ENCODE measurements around the gene SNAP47.
A peak's percentile ranks its signal among the peaks of the same experiment; 100 is the strongest.

The SNAP47 gene

DNA sequence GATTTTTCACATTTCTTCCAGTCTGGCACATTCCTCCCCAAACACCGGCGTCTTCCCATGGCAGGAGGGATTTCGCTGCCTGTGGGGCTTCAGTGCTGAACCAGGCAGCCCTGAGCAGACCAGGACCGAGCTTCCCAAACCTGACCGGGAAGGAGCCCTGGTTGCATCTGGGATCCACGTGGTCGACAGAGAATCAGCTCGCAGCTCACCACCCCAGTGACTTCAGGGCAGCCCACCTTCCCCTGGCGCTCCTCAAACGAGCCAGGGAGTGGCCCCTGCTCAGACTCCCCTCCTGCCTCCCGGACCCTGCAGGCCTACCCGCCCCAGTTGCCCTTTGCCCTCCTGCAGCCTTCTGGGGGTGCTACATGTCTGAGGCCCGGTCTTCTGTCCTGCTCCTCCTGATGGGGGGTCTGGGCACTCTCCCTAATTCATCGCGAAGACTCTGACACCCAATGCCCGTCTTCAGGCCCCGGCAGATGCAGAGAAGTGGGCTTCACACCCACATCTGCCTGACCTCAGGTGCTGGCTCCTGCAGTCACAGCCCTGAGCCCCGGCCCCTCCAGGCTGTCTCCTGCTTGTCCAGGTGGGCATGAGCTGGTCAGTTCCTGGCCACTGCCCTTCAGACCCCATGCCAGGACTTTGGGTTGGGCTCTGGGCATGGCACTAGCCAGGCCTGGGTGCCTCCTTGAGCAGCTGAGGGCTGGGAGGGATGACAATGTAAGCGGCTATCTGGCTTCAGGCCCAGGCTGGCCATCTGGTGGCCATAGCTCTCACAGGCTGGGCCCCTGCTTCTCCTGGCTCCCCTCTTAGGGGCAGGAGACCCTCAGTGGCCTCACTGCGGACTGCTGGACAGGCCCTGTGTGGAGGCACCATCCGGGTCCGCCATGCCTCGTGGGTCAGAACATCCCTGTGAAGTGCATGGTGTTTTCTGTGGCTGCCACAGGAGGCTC lies 54.1 kb downstream of the SNAP47 start:
- Histone ChIP-seq H3K4me1 (ENCODE audit: control insufficient read depth in 2 of 2, insufficient read depth in 1 of 2, low read depth in 1 of 2, low read length in 2 of 2) (peaks cover 19 to 25% of the 10 kb centered on the region in 2 donors), H4K91ac (ENCODE audit: low read depth, low read length, poor library complexity) (no peak overlapping the region), H3K23ac (ENCODE audit: low read depth, low read length, poor library complexity) (peak overlapping the region; percentile 26), H3K14ac (ENCODE audit: low read length) (no peak overlapping the region), H3K18ac (ENCODE audit: low read length) (peak overlapping the region; percentile 72), H2AK5ac (ENCODE audit: low read depth, low read length) (peak overlapping the region; percentile 2), H3K27me3 (ENCODE audit: control insufficient read depth in 3 of 3, insufficient read depth in 3 of 3, low read depth in 1 of 3, low read length in 3 of 3) (peaks cover 5 to 61% (median 37%) of the 10 kb centered on the region in 3 experiments), H3K4me3 (ENCODE audit: low read length in 2 of 2) (no peak overlapping the region), H3K79me1 (ENCODE audit: low read depth, low read length) (no peaks in the 10 kb centered on the region), H3K36me3 (replicated peaks in 1 of 2; ENCODE audit: control insufficient read depth in 2 of 2, insufficient read depth in 2 of 2, low read length in 2 of 2) (no peaks in the 10 kb centered on the region), H3K9ac (ENCODE audit: low read depth, low read length, poor library complexity) (peak overlapping the region; percentile 51), H2BK5ac (ENCODE audit: low read length) (peak overlapping the region; percentile 6), H4K8ac (ENCODE audit: low read depth, low read length) (no peak overlapping the region), H3K4ac (ENCODE audit: low read length) (no peak overlapping the region), H2AFZ (ENCODE audit: low read length) (peak overlapping the region; percentile 89), H3K9me3 (replicated peaks in 1 of 2; ENCODE audit: control insufficient read depth in 2 of 2, insufficient read depth in 1 of 2, low read depth in 1 of 2, low read length in 2 of 2) (no peaks in the 10 kb centered on the region), H2BK12ac (ENCODE audit: low read length) (peak overlapping the region; percentile 52), H3K4me2 (ENCODE audit: insufficient read depth, low read length, poor library complexity, severe bottlenecking) (peak overlapping the region; percentile 92), H2BK15ac (ENCODE audit: low read length) (peak overlapping the region; percentile 86), H3K27ac (replicated peaks; ENCODE audit: low read length) (no peak overlapping the region), H2BK120ac (ENCODE audit: low read depth, low read length) (peak overlapping the region; percentile 10)
- no peak for DNase-seq (ENCODE audit: low spot score)
- no CpG with 5 or more reads among the region's 23 CpGs for whole genome bisulfite sequencing, 2 donors (ENCODE audit: extremely low coverage in 2 of 2, insufficient read length in 2 of 2, insufficient replicate concordance in 1 of 2)

DNA sequence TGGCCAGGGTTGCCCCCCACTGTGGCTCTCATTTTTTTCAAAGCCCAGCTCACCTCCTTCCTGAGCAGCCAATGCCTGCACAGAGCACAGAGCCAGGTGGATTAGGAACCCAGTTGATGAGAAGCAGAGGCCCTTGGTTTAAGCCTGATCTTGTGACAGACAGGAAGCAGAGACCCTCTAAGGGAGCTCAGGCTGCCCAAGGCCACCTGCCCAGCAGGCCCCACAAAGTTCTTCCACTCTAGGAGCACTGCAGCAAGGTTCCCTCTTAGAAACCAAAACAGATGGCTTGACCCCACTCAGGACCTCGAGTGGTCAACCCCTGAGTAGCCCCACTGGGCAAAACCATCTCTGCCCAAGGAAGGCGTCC lies 54.8 kb downstream of the SNAP47 start:
- H3K4me3 ChIP-seq (ENCODE audit: low read length in 2 of 2), result no peak overlapping the region
- H3K27me3 ChIP-seq (ENCODE audit: control insufficient read depth in 3 of 3, insufficient read depth in 3 of 3, low read depth in 1 of 3, low read length in 3 of 3), result peaks cover 5 to 61% (median 37%) of the 10 kb centered on the region in 3 experiments
- H3K4ac ChIP-seq (ENCODE audit: low read length), result no peak overlapping the region
- H4K8ac ChIP-seq (ENCODE audit: low read depth, low read length), result no peak overlapping the region
- no peak overlapping the region for H4K91ac ChIP-seq (ENCODE audit: low read depth, low read length, poor library complexity)
- no peak overlapping the region for H3K14ac ChIP-seq (ENCODE audit: low read length)
- no peak overlapping the region for H3K27ac ChIP-seq (replicated peaks; ENCODE audit: low read length)
- no peak for DNase-seq (ENCODE audit: low spot score)
- peak overlapping the region; percentile 52 for H2BK12ac ChIP-seq (ENCODE audit: low read length)
- H2AFZ ChIP-seq (ENCODE audit: low read length), result no peak overlapping the region
- H2BK15ac ChIP-seq (ENCODE audit: low read length), result peak overlapping the region; percentile 86
- H3K36me3 ChIP-seq (replicated peaks in 1 of 2; ENCODE audit: control insufficient read depth in 2 of 2, insufficient read depth in 2 of 2, low read length in 2 of 2), result no peaks in the 10 kb centered on the region
- no peak overlapping the region for H3K4me2 ChIP-seq (ENCODE audit: insufficient read depth, low read length, poor library complexity, severe bottlenecking)
- no peaks in the 10 kb centered on the region for H3K79me1 ChIP-seq (ENCODE audit: low read depth, low read length)
- H3K9ac ChIP-seq (ENCODE audit: low read depth, low read length, poor library complexity), result no peak overlapping the region
- no peak overlapping the region for H2BK120ac ChIP-seq (ENCODE audit: low read depth, low read length)
- H3K18ac ChIP-seq (ENCODE audit: low read length), result peak overlapping the region; percentile 72
- H3K9me3 ChIP-seq (replicated peaks in 1 of 2; ENCODE audit: control insufficient read depth in 2 of 2, insufficient read depth in 1 of 2, low read depth in 1 of 2, low read length in 2 of 2), result no peaks in the 10 kb centered on the region
- no peak overlapping the region for H3K23ac ChIP-seq (ENCODE audit: low read depth, low read length, poor library complexity)
- H2AK5ac ChIP-seq (ENCODE audit: low read depth, low read length), result peak overlapping the region; percentile 2
- peaks cover 22 to 30% of the 10 kb centered on the region in 2 donors for H3K4me1 ChIP-seq (ENCODE audit: control insufficient read depth in 2 of 2, insufficient read depth in 1 of 2, low read depth in 1 of 2, low read length in 2 of 2)
- no CpG with 5 or more reads among the region's 2 CpGs for WGBS, 2 donors (ENCODE audit: extremely low coverage in 2 of 2, insufficient read length in 2 of 2, insufficient replicate concordance in 1 of 2)
- no peak overlapping the region for H2BK5ac ChIP-seq (ENCODE audit: low read length)

DNA sequence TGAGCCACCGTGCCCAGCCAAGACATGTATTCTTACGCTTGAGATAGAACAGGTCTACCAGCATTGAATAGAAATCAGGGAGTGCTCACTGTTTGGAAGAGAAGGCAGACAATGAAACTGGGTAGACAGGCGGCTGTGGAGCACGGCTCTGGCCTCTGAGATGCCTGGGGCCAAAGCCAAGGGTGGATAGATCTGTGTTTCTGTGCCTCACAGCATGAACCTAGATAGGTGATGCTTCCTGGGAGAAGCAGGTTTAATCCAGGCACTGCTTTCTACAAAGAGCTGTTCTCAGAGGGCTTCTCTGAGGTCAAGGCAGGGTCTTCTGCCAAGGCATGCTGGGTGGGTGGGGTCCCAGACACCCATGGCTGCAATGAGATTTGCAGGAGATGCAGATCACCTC lies 55.6 kb downstream of the SNAP47 start:
- Histone ChIP-seq H2BK12ac (ENCODE audit: low read length) (no peak overlapping the region), H2AFZ (ENCODE audit: low read length) (no peak overlapping the region), H3K27ac (replicated peaks; ENCODE audit: low read length) (no peak overlapping the region), H2BK5ac (ENCODE audit: low read length) (no peak overlapping the region), H2BK15ac (ENCODE audit: low read length) (no peak overlapping the region), H4K8ac (ENCODE audit: low read depth, low read length) (no peak overlapping the region), H3K4me3 (ENCODE audit: low read length in 2 of 2) (no peak overlapping the region), H2BK120ac (ENCODE audit: low read depth, low read length) (no peak overlapping the region), H3K4ac (ENCODE audit: low read length) (no peak overlapping the region), H3K4me2 (ENCODE audit: insufficient read depth, low read length, poor library complexity, severe bottlenecking) (no peak overlapping the region), H3K18ac (ENCODE audit: low read length) (no peak overlapping the region), H3K9ac (ENCODE audit: low read depth, low read length, poor library complexity) (no peak overlapping the region), H3K27me3 (ENCODE audit: control insufficient read depth in 3 of 3, insufficient read depth in 3 of 3, low read depth in 1 of 3, low read length in 3 of 3) (peaks cover 5 to 60% (median 35%) of the 10 kb centered on the region in 3 experiments), H3K36me3 (replicated peaks in 1 of 2; ENCODE audit: control insufficient read depth in 2 of 2, insufficient read depth in 2 of 2, low read length in 2 of 2) (no peaks in the 10 kb centered on the region), H4K91ac (ENCODE audit: low read depth, low read length, poor library complexity) (no peak overlapping the region), H2AK5ac (ENCODE audit: low read depth, low read length) (no peak overlapping the region), H3K14ac (ENCODE audit: low read length) (no peak overlapping the region), H3K9me3 (replicated peaks in 1 of 2; ENCODE audit: control insufficient read depth in 2 of 2, insufficient read depth in 1 of 2, low read depth in 1 of 2, low read length in 2 of 2) (no peaks in the 10 kb centered on the region), H3K79me1 (ENCODE audit: low read depth, low read length) (no peaks in the 10 kb centered on the region), H3K23ac (ENCODE audit: low read depth, low read length, poor library complexity) (no peak overlapping the region), H3K4me1 (ENCODE audit: control insufficient read depth in 2 of 2, insufficient read depth in 1 of 2, low read depth in 1 of 2, low read length in 2 of 2) (peaks cover 22 to 30% of the 10 kb centered on the region in 2 donors)
- no peak for DNase-seq (ENCODE audit: low spot score)
- WGBS, 2 donors (ENCODE audit: extremely low coverage in 2 of 2, insufficient read length in 2 of 2, insufficient replicate concordance in 1 of 2), result no CpG with 5 or more reads among the region's 4 CpGs

DNA sequence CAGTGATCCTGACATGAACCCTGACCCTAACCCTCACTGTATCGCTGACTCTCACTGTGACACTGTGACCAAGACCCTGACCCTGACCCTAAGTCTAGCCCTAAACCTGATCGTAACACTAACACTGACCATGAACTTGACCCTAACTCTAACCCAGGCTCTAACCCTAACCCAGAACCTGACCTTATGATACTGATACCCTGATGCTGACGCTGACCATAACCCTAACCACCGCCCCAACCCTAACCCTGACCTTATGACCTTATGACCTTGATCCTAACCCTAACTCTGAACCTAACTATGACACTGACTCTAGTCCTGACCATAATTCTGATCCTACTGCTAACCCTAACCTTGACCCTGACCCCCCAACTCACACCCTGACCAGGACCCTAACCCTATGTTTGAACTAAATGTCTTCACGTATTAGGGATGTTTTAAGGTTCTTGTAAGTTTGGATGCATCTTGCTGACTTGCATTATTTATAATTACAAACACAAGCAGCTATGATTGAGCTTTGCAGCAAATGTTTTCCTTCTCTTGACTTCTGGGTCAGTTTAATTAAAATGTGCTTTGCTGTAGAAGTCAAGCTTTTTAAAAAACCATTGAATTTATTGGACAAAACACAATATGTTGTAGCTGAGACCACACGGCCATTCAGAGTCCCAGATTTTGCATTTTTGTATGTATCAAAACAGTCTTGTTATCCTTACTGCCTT lies 56.3 kb downstream of the SNAP47 start:
- no CpG with 5 or more reads among the region's 6 CpGs for WGBS, 2 donors (ENCODE audit: extremely low coverage in 2 of 2, insufficient read length in 2 of 2, insufficient replicate concordance in 1 of 2)

More for the DNA sequence above, 56.3 kb downstream of the SNAP47 start:
- Histone ChIP-seq H3K4ac (ENCODE audit: low read length) (no peak overlapping the region), H3K4me1 (ENCODE audit: control insufficient read depth in 2 of 2, insufficient read depth in 1 of 2, low read depth in 1 of 2, low read length in 2 of 2) (peaks cover 22 to 30% of the 10 kb centered on the region in 2 donors), H3K4me2 (ENCODE audit: insufficient read depth, low read length, poor library complexity, severe bottlenecking) (no peak overlapping the region), H3K23ac (ENCODE audit: low read depth, low read length, poor library complexity) (no peak overlapping the region), H3K14ac (ENCODE audit: low read length) (no peak overlapping the region), H2AFZ (ENCODE audit: low read length) (no peak overlapping the region), H2AK5ac (ENCODE audit: low read depth, low read length) (no peak overlapping the region), H3K79me1 (ENCODE audit: low read depth, low read length) (no peaks in the 10 kb centered on the region), H3K27me3 (ENCODE audit: control insufficient read depth in 3 of 3, insufficient read depth in 3 of 3, low read depth in 1 of 3, low read length in 3 of 3) (peaks cover 4 to 56% (median 27%) of the 10 kb centered on the region in 3 experiments), H3K9me3 (replicated peaks in 1 of 2; ENCODE audit: control insufficient read depth in 2 of 2, insufficient read depth in 1 of 2, low read depth in 1 of 2, low read length in 2 of 2) (no peaks in the 10 kb centered on the region), H4K8ac (ENCODE audit: low read depth, low read length) (no peak overlapping the region), H2BK120ac (ENCODE audit: low read depth, low read length) (no peak overlapping the region), H3K9ac (ENCODE audit: low read depth, low read length, poor library complexity) (no peak overlapping the region), H4K91ac (ENCODE audit: low read depth, low read length, poor library complexity) (no peak overlapping the region), H3K36me3 (replicated peaks in 1 of 2; ENCODE audit: control insufficient read depth in 2 of 2, insufficient read depth in 2 of 2, low read length in 2 of 2) (no peaks in the 10 kb centered on the region), H2BK12ac (ENCODE audit: low read length) (no peak overlapping the region), H2BK15ac (ENCODE audit: low read length) (no peak overlapping the region), H3K4me3 (ENCODE audit: low read length in 2 of 2) (no peak overlapping the region), H3K27ac (replicated peaks; ENCODE audit: low read length) (no peak overlapping the region), H2BK5ac (ENCODE audit: low read length) (no peak overlapping the region), H3K18ac (ENCODE audit: low read length) (no peak overlapping the region)
- no peak for DNase-seq (ENCODE audit: low spot score)
